RCC 7860 (cell line): ENCODE measurements around the gene TENT4B.
"Not testable (repeated sequence)": the region's sequence is repeated elsewhere in the genome, so short reads cannot be mapped to it uniquely, and the experiment has no call there.

Experiments used
- DNase-seq: peaks from one replicate; pipeline ENCODE4 v3.0.0-alpha.2; 2015; ENCODE audit warnings: low spot score
- FAIRE-seq: peaks from 2 replicates; lab custom pipeline; 2012; peaks lifted over from hg19 to GRCh38; lab: Jason Lieb, UNC

Gene TENT4B

GRCh38 chr16:50153596-50154419 lies 702 bp downstream of the TENT4B start:
- FAIRE-seq (no peak), DNase-seq (no peak)

DNA sequence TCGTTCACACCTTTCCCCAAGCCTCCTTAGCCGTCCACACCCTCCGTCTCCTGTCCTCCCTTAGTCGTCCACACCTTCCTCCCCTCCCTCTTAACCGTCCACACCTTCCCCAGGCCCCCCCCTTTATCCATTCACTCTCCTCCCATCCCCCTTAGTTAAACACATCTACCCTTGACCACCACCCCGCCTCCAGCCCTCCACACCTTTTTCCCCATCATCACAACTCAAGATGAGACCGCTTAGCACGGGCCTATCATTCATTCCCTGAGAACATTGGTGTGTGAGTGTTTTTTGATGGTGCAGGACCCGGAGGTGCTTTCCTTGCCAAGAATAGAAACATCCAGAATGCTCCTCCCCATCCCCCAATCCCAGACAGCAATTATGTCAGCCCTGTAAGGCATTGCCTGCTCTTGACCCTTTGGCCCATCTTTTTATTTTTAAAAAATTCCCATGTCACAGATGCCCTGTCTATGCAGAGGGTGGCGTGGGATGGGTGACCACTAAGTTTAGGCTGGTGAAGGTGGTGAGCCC lies 1.4 kb downstream of the TENT4B start:
- FAIRE-seq (no peak), DNase-seq (no peak)

GRCh38 chr16:50155925-50156324 lies 2.8 kb downstream of the TENT4B start:
- FAIRE-seq (no peak), DNase-seq (no peak)

- DNase-seq (no peak), FAIRE-seq (no peak)
Observed at GRCh38 chr16:50156590-50156989, 3.5 kb downstream of the TENT4B start.

- FAIRE-seq (no peak), DNase-seq (no peak)
Observed at GRCh38 chr16:50160495-50161164, 7.5 kb downstream of the TENT4B start.

GRCh38 chr16:50161950-50162349 lies 8.8 kb downstream of the TENT4B start:
- FAIRE-seq (no peak), DNase-seq (no peak)

DNA sequence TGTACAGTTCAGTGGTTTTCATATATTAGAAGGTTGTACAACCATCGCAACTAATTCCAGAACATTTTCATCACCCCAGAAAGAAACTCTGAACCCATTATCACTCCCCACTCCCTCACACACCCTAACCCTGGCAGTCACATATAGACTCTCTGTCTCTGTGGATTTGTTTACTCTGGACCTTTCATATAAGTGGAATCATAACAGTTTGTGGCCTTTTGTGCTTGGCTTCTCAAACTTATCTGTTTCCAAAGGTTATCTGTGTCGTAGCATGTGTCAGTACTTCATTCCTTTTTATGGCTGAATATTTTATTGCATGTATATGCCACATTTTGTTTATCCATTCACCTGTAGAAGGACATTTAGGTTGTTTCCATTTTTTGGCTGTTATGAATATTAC lies 12.4 kb downstream of the TENT4B start:
- DNase-seq (no peak), FAIRE-seq (no peak)

- FAIRE-seq (peak; percentile 90), DNase-seq (peak; percentile 66)
Observed at GRCh38 chr16:50166511-50167500, 13.7 kb downstream of the TENT4B start.

DNA sequence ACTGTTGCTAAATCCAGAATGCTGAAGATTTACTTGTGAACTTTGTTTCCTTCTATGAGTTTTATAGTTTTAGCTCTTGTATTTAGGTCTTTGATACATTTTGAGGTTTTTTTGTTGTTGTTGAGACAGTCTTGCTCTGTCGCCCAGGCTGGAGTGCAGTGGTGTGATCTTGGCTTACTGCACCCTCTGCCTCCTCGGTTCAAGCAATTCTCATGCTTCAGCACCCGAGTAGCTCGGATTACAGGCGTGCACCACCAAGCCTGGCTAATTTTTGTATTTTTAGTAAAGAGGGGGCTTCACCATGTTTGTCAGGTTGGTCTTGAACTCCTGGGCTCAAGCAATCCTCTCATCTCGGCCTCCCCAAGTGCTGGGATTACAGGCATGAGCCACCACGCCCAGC lies 14.4 kb downstream of the TENT4B start:
- DNase-seq: no peak
- no peak for FAIRE-seq

DNA sequence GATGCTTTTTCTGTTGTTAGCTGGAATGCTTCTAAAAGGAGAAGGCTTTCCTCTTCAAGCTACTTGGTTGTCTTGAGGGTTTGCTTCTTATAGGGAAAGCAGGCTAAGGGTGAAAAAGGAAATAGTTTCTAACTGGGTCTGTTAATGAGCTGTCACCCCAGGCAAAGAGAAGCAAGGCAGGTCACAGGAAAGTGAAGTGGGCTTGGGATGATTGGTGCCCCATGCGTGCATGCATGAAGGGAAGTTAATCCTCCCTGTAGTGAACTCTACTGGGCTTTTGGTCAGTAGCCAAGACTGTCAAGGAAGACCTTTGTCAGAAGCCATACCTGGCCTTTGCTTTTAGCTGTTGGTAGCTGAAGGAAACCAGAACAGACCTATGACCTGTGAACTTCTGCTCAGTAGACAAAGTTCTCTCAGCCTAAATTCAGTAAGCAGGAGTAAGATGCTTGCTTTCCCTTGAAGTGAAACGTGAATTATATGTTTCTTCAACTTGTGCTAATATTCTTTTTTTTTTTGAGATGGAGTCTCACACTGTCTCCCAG lies 16.5 kb downstream of the TENT4B start:
- FAIRE-seq: peak; percentile 51

GRCh38 chr16:50171773-50172172 lies 18.7 kb downstream of the TENT4B start:
- FAIRE-seq, DNase-seq: not testable (repeated sequence)

More for the DNA sequence above, 16.5 kb downstream of the TENT4B start:
- DNase-seq: peak; percentile 21

DNA sequence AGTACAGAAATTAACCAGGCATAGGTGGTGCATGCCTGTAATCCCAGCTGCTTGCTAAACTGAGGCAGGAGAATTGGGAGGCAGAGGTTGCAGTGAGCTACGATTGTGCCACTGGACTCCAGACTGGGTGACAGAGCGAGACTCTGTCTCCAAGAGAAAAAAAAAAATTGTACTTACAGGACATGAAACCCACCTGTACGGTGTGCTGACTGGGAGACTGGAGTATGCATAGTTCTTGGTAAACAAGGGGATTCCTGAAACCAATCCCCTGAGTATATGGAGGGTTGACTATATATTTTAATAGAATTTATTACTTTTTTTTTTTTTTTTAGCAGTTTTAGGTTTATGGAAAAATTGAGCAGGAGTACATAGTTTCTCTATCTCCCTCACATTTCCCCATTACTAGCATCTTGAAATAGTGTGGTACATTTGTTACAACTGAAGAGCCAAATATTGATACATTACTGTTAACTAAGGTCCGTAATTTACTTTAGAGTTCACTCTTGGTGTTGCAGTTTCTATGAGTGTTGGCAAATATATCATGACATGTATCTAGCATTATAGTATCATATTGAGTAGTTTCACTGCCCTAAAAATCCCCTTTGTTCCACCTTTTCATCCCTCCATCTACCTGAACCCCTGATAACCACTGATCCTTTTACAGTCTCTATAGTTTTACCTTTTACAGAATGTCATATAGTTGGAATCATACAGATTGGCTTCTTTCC lies 19.3 kb downstream of the TENT4B start:
- DNase-seq (no peak), FAIRE-seq (no peak)

GRCh38 chr16:50173316-50173715 lies 20.2 kb downstream of the TENT4B start:
- FAIRE-seq: no peak
- DNase-seq: no peak

DNA sequence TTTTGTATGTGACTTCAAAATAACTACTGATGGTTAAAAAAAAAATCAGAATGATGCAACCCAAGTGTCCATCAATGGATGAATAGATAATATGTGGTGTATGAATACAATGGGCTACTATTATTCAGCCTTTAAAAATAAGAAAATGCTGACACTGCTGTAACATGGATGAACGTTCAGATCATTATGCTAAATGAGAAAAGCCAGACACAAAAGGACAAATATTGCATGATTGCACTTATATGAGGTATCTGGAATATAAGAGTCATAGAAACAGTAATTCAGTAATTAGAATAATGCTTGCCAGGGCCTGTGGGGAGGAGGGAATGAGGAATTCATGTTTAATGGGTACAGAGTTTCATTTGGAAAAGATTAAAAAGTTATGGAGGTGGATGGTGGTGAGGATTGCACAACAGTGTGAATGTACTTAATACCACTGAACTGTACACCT lies 25.4 kb downstream of the TENT4B start:
- DNase-seq: no peak
- no peak for FAIRE-seq

DNA sequence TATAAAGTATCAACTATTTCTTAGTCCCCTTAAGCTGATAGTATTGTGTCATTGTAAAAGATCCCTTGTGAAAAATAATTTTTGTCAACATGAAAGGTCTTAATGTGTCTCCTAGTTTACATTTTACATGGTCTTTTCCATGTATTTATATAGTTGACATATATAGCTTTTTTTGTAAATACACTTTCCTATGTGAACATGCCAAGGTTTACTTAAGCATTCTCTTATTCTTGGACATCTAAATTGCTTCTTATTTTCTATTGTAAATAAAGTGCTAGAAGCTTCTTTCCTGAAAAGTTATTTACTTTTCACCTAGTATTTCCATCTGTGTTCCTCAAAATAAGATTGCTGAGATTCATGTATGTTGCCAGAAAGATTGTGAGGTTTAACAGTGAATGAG lies 29.3 kb downstream of the TENT4B start:
- FAIRE-seq (peak; percentile 11), DNase-seq (no peak)

DNA sequence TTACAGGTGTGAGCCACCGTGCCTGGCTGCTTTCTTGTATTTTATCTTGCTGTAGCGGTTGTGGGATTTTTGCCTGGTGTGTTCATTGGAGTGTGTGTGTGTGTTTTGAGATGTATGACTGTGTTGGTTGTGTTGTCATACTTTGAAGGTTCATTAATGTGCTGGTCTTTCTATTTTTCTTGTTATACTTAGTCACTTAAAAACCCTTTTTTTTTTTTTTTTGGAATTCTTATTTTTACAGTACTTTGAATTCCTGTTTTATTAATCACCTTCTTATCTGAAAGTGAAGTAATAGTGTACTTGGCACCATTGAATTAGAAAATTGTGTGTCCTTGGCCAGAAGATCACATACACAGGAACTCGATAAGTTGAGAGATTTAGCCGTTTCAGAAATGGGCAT lies 30.2 kb downstream of the TENT4B start:
- DNase-seq (peak; percentile 89), FAIRE-seq (peak; percentile 92)

- FAIRE-seq (peak; percentile 97), DNase-seq (peak; percentile 96)
Observed at GRCh38 chr16:50185005-50185505, 31.9 kb downstream of the TENT4B start.

GRCh38 chr16:50188619-50189136 lies 35.6 kb downstream of the TENT4B start:
- no peak for DNase-seq
- no peak for FAIRE-seq

GRCh38 chr16:50190292-50190691 lies 37.2 kb downstream of the TENT4B start:
- no peak for DNase-seq
- FAIRE-seq: no peak
